ENCODE results near the gene LEF1.

Gene LEF1

DNA sequence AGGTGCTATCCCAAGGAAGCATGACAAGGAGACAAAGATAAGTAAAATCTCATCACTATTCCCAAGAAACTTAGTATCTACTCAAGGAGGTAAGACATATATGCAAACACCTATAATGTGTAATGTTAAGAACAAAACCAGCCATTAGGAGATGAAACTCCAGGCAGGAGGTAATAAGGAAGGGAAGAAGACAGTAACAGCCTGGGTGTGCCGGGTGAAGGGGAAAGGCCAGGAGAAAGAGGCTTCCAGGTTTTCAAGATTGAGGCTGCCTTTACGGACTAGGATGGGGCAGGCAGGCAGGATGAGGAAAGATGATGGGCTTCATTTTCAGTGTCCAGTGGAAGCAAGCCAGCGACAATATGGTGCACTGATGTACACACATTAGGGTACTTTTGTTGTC lies 62.5 kb downstream of the LEF1 start:
- H3K4me3 ChIP-seq (ENCODE audit: control insufficient read depth, low read depth, low read length): no peak overlapping the region
- TF ChIP-seq, protein P1, sequence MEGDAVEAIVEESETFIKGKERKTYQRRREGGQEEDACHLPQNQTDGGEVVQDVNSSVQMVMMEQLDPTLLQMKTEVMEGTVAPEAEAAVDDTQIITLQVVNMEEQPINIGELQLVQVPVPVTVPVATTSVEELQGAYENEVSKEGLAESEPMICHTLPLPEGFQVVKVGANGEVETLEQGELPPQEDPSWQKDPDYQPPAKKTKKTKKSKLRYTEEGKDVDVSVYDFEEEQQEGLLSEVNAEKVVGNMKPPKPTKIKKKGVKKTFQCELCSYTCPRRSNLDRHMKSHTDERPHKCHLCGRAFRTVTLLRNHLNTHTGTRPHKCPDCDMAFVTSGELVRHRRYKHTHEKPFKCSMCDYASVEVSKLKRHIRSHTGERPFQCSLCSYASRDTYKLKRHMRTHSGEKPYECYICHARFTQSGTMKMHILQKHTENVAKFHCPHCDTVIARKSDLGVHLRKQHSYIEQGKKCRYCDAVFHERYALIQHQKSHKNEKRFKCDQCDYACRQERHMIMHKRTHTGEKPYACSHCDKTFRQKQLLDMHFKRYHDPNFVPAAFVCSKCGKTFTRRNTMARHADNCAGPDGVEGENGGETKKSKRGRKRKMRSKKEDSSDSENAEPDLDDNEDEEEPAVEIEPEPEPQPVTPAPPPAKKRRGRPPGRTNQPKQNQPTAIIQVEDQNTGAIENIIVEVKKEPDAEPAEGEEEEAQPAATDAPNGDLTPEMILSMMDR (conservative IDR thresholded peaks at IDR 0.05; ENCODE audit: control insufficient read depth, insufficient read depth, low read depth, low read length): no peak
- no peak for DNase-seq (ENCODE audit: low read depth)

DNA sequence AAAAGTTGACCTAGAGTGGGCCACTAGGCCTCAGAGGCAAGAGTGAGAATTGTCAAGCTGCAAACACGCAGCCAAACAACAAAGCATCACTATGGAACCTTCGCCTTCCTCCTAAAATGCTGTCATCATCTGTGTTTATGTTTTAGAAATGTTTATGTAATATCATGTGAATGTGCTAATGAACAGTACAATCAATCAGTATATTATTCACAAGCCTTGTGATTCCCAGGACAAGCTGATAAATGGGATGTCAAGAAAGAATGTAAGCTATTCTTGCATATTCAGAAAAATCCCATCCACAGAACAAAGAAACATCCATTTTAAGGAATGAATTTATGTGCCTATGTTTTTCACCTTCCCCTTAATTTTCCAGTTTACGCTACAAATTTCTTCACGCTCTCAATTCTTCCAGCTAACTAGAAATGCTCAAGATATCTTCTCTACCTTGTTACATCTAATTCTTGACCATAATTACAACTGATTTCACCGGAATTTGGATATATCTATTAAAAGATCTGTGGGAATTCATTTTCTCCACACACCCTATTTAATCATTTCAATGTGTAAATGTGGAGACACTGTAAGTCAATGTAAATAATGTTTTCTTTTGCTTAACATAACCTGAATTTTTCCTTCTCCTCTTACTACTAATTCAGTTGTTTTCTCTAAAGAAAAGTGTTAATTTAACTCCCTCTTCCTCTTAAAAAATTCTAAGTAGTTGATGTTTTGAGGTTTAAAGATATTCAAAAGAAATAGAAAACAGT lies 65.5 kb downstream of the LEF1 start:
- no peak for DNase-seq (ENCODE audit: low read depth)
- H3K4me3 ChIP-seq (ENCODE audit: control insufficient read depth, low read depth, low read length): no peak overlapping the region
- TF ChIP-seq, protein P1 (conservative IDR thresholded peaks at IDR 0.05; ENCODE audit: control insufficient read depth, insufficient read depth, low read depth, low read length): no peak

DNA sequence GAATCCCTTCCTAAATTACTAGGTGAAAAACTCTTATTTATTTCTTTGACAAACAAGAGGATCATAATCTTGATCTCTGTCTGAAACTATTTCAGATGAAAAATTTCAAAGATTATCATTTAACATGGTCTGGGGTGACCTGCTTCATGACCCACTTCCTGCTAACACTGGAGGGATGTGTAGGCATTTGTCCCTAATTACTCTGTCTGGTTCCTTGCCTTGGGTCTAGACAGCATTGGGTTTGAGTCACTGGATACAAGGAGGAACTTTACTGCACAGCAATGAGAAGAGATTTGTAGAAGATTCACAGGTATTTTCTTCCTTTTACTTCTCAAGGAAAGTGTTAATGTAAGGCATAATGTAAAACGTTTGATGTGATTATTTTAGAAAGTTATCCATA lies 67.9 kb downstream of the LEF1 start:
- TF ChIP-seq, protein P1 (conservative IDR thresholded peaks at IDR 0.05; ENCODE audit: control insufficient read depth, insufficient read depth, low read depth, low read length): no peak
- DNase-seq (ENCODE audit: low read depth): no peak
- H3K4me3 ChIP-seq (ENCODE audit: control insufficient read depth, low read depth, low read length): no peak overlapping the region

DNA sequence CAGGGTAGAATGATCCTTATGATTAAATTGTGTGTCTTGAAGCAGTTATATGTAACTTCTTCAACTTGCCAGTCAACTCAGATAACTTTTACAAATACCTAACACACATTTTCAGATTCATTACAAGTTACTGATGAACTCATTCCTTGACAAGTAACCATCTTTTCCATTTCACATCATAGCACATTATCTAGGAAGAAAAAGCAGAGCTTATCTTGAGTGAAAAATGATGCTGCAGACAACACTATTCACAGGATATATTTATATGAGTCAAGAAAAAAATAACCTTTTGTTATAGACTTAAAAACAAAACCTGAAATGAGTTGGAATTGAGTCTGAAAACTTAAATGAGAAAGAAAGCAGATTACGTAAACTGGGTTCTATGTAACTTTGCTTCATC lies 68.9 kb downstream of the LEF1 start:
- no peak for DNase-seq (ENCODE audit: low read depth)
- H3K4me3 ChIP-seq (ENCODE audit: control insufficient read depth, low read depth, low read length): no peak overlapping the region
- TF ChIP-seq, protein P1 (conservative IDR thresholded peaks at IDR 0.05; ENCODE audit: control insufficient read depth, insufficient read depth, low read depth, low read length): no peak

DNA sequence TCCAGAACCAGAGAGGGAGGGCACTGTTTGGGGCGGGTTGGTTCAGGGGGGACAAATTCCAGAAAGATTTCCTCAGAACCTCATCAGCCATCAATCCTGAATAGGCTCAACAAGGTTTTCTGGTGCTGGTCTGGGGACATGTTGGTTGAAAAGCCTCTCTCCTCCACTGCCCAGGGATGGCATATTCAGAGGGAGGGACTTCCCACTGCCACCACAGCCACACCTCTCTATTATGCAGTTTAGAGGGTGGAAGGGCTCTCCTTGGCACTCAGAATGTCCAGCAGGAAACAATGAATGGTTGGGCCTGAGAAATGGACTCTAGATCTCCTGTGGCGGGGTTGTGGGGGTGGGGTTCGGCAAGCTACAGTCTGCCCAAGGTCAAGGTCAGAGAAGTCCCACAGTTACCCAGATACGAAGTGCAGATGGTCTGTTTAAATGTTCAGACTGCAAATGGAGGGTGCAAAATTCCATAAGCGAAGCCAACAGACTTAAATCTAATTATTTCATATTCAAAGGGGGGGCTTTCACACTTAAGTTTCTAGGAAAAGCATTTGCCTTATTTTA lies 70.7 kb downstream of the LEF1 start:
- no peak for DNase-seq (ENCODE audit: low read depth)
- TF ChIP-seq, protein P1 (conservative IDR thresholded peaks at IDR 0.05; ENCODE audit: control insufficient read depth, insufficient read depth, low read depth, low read length): no peak
- no peak overlapping the region for H3K4me3 ChIP-seq (ENCODE audit: control insufficient read depth, low read depth, low read length)

DNA sequence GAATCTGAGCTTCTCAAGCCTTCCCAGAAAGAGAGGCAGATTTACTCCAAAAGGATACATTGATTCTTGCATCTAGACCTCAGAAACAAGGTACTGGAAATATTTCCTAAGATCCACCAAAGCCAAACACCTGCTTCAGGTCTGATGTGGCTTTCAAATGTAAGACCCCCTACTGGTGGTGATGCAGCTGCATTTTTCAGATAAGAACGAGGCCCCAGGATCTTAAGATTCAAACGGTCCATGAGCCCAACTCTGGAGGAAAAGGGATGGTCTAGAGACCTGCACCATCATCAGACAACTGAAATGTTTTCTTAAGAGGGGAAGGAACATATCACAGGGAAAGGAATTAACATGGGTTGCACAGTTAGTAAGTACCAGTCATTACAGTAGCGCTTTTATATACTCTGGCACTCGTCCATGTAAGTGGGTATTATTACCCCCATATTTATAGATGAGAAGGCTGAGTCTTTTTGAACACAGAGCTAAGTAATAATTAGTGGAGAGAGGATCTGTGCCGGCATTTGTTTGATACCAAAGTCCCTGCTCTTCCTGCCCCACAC lies 73.7 kb downstream of the LEF1 start:
- no peak overlapping the region for H3K4me3 ChIP-seq (ENCODE audit: control insufficient read depth, low read depth, low read length)
- TF ChIP-seq, protein P1 (conservative IDR thresholded peaks at IDR 0.05; ENCODE audit: control insufficient read depth, insufficient read depth, low read depth, low read length): no peak
- DNase-seq (ENCODE audit: low read depth): no peak
